GM12864 (cell line): ENCODE results near the gene ZNF462.
"Not testable (repeated sequence)": the region's sequence is repeated elsewhere in the genome, so short reads cannot be mapped to it uniquely, and the experiment has no call there.

Experiments
- DNase-seq: peaks from one replicate; pipeline ENCODE4 v3.0.0-alpha.2; 2011; ENCODE audit warnings: low read depth
- H3K4me3 ChIP-seq: 2 replicates; pipeline ENCODE4 v1.5.1; 2011; ENCODE audit warnings: mild to moderate bottlenecking, low read depth, low read length, control low read depth
- CTCF ChIP-seq: IDR thresholded peaks from 2 replicates; pipeline ENCODE4 v1.5.1; 2011; ENCODE audit warnings: low read depth, mild to moderate bottlenecking, moderate library complexity, low read length, control low read depth, inconsistent platforms; ENCODE audit errors: missing control alignments

The ZNF462 gene

GRCh38 chr9:106897236-106897635 is 34.3 kb downstream of the ZNF462 start:
- H3K4me3 ChIP-seq: no peak overlapping the region
- DNase-seq: no peak
- no peak for TF ChIP-seq CTCF

GRCh38 chr9:106897751-106898150 is 34.8 kb downstream of the ZNF462 start:
- H3K4me3 ChIP-seq: no peak overlapping the region
- TF ChIP-seq CTCF: no peak
- no peak for DNase-seq

GRCh38 chr9:106900523-106900922 is 37.6 kb downstream of the ZNF462 start:
- not testable (repeated sequence) for DNase-seq, H3K4me3 ChIP-seq

GRCh38 chr9:106906129-106906528 is 43.2 kb downstream of the ZNF462 start:
- DNase-seq: no peak
- no peak overlapping the region for H3K4me3 ChIP-seq
- TF ChIP-seq CTCF: no peak

GRCh38 chr9:106911951-106912350 is 49.0 kb downstream of the ZNF462 start:
- no peak overlapping the region for H3K4me3 ChIP-seq
- no peak for TF ChIP-seq CTCF
- DNase-seq: no peak

GRCh38 chr9:106913276-106913675 is 50.3 kb downstream of the ZNF462 start:
- TF ChIP-seq CTCF: no peak
- DNase-seq: no peak
- no peak overlapping the region for H3K4me3 ChIP-seq

GRCh38 chr9:106915851-106916250 is 52.9 kb downstream of the ZNF462 start:
- no peak for DNase-seq
- no peak overlapping the region for H3K4me3 ChIP-seq
- TF ChIP-seq CTCF: no peak
